Type B pancreatic cell (in vitro differentiated cells): ENCODE results near the gene PARPBP. TPM values are rescaled to one million over a fixed set of nuclear protein-coding genes. Genes with fewer than 3 reads are reported as not detected.
"Not testable (repeated sequence)": the region's sequence is repeated elsewhere in the genome, so short reads cannot be mapped to it uniquely, and the experiment has no call there.

ENCODE experiments used
- DNase-seq: peaks from one replicate; pipeline ENCODE4 v3.0.0; 2021; ENCODE audit warnings: mixed read lengths; ENCODE audit not compliant: unreplicated experiment; ENCODE audit errors: extremely low spot score
- H3K27ac Mint-ChIP-seq: 2 replicates; pipeline ENCODE4 v1.8.0; 2021; ENCODE audit warnings: mild to moderate bottlenecking, mixed read lengths
- H3K27me3 Mint-ChIP-seq: 2 replicates; pipeline ENCODE4 v1.8.0; 2021; ENCODE audit warnings: mixed read lengths
- H3K36me3 Mint-ChIP-seq: 2 replicates; pipeline ENCODE4 v1.8.0; 2021; ENCODE audit warnings: mixed read lengths
- H3K4me1 Mint-ChIP-seq: one replicate; pipeline ENCODE4 v1.8.0; 2021; ENCODE audit warnings: mixed read lengths; ENCODE audit not compliant: unreplicated experiment
- H3K4me3 Mint-ChIP-seq: 2 replicates; pipeline ENCODE4 v1.8.0; 2021; ENCODE audit warnings: mild to moderate bottlenecking, mixed read lengths
- H3K9me3 Mint-ChIP-seq: 2 replicates; pipeline ENCODE4 v1.8.0; 2021; ENCODE audit warnings: mixed read lengths
- total RNA-seq: library from RNA; stranded (reverse); gene quantifications from 2 replicates; pipeline ENCODE4 v1.2.1, GENCODE V29; 2021; ENCODE audit warnings: low replicate concordance
- TF ChIP-seq, protein P1 (sequence below): fragments of 200-600 bp; sonication (generic); conservative IDR thresholded peaks from 2 replicates; pipeline ENCODE4 v1.5.0; 2021; ENCODE audit warnings: antibody characterized with exemption, mild to moderate bottlenecking

The PARPBP gene
- total RNA-seq, 1 donor from 2014 or later = 19.0 TPM

DNA sequence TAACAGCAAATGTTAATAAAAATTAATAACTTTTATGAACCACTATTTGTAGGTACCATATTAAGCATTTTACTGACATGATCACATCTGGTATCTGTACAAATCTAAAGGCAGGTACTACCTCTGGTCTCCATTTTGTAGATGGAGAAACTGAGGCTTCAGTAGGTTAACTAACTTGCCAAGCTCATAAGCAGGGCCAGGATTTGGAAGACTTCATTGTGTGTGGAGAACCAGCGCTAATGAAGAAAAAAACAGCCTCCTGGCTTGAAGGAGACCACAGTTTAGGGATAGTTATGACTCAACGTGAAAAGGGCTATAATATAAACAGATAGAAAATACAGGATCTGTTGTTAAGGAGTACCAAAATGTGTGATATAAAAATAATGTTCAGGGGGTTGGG is 1.1 kb upstream of the PARPBP start:
- H3K27ac Mint-ChIP-seq = peak overlapping the region; percentile 94
- H3K9me3 Mint-ChIP-seq = no peaks in the 10 kb centered on the region
- no peak for DNase-seq
- H3K36me3 Mint-ChIP-seq = peaks cover 9% of the 10 kb centered on the region
- TF ChIP-seq, protein P1, sequence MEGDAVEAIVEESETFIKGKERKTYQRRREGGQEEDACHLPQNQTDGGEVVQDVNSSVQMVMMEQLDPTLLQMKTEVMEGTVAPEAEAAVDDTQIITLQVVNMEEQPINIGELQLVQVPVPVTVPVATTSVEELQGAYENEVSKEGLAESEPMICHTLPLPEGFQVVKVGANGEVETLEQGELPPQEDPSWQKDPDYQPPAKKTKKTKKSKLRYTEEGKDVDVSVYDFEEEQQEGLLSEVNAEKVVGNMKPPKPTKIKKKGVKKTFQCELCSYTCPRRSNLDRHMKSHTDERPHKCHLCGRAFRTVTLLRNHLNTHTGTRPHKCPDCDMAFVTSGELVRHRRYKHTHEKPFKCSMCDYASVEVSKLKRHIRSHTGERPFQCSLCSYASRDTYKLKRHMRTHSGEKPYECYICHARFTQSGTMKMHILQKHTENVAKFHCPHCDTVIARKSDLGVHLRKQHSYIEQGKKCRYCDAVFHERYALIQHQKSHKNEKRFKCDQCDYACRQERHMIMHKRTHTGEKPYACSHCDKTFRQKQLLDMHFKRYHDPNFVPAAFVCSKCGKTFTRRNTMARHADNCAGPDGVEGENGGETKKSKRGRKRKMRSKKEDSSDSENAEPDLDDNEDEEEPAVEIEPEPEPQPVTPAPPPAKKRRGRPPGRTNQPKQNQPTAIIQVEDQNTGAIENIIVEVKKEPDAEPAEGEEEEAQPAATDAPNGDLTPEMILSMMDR = no peak
- H3K4me1 Mint-ChIP-seq = peaks cover 8% of the 10 kb centered on the region
- H3K27me3 Mint-ChIP-seq = no peaks in the 10 kb centered on the region
- peak overlapping the region; percentile 91 for H3K4me3 Mint-ChIP-seq

DNA sequence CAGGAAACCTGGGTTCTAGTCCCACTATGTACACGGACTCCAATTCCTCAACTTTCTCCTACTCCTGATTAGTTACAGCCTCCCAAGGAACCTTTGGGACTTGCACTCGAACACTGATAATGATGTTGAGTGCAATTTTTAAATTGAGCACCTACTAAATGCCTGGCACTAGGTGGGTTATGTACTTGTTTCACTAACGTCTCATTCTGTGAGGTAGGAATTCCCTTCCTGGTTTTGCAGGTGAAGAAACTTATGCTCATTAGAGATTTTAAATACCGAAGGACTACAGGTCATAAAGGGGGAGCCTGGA is 536 bp downstream of the PARPBP start:
- no peaks in the 10 kb centered on the region for H3K9me3 Mint-ChIP-seq
- peaks cover 8% of the 10 kb centered on the region for H3K4me1 Mint-ChIP-seq
- peak overlapping the region; percentile 94 for H3K27ac Mint-ChIP-seq
- peaks cover 17% of the 10 kb centered on the region for H3K36me3 Mint-ChIP-seq
- peak overlapping the region; percentile 91 for H3K4me3 Mint-ChIP-seq
- TF ChIP-seq, protein P1 = no peak
- DNase-seq = no peak
- no peaks in the 10 kb centered on the region for H3K27me3 Mint-ChIP-seq

DNA sequence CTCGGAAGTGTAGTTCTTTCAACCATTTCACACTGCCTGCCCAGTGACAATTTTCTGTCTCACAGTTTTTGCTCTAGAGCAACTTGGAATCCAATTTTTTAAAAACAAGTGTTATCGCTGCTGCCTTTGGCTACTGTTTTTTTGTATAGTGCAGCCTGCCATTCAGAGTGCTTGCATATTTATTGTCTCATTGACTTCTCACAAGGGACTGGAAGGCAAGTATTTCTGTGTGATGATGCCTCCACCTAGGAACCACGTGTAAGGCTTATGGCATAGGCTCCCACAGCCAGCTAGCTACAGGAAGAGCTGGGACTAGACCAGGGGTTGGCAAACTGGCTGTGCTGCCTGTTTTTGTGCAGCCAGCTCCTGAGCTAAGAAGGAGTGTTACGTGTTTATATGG is 903 bp downstream of the PARPBP start:
- H3K4me3 Mint-ChIP-seq = peak overlapping the region; percentile 91
- H3K9me3 Mint-ChIP-seq = no peaks in the 10 kb centered on the region
- H3K27me3 Mint-ChIP-seq = no peaks in the 10 kb centered on the region
- no peak for DNase-seq
- H3K36me3 Mint-ChIP-seq = peaks cover 17% of the 10 kb centered on the region
- peak overlapping the region; percentile 94 for H3K27ac Mint-ChIP-seq
- peaks cover 8% of the 10 kb centered on the region for H3K4me1 Mint-ChIP-seq
- TF ChIP-seq, protein P1 = no peak

DNA sequence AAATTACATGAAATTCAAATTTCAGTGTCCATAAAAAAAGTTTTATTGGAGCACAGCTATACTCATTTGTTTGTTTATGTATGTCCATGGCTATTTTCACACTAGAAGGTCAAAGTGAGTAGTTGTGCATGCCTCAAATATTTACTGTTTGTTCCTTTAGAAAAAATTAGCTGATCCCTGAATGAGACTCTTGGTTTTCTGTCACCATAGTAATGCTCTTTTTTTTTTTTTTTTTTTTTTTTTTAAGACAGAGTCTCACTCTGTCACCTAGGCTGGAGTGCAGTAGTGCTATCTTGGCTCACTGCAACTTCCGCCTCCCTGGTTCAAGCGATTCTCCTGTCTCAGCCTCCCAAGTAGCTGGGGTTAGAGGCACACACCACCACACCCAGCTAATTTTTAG is 1.3 kb downstream of the PARPBP start:
- H3K9me3 Mint-ChIP-seq, DNase-seq, H3K4me1 Mint-ChIP-seq, H3K27me3 Mint-ChIP-seq: not testable (repeated sequence)
- H3K4me3 Mint-ChIP-seq = peak overlapping the region; percentile 91
- peak overlapping the region; percentile 94 for H3K27ac Mint-ChIP-seq
- H3K36me3 Mint-ChIP-seq = peaks cover 17% of the 10 kb centered on the region

DNA sequence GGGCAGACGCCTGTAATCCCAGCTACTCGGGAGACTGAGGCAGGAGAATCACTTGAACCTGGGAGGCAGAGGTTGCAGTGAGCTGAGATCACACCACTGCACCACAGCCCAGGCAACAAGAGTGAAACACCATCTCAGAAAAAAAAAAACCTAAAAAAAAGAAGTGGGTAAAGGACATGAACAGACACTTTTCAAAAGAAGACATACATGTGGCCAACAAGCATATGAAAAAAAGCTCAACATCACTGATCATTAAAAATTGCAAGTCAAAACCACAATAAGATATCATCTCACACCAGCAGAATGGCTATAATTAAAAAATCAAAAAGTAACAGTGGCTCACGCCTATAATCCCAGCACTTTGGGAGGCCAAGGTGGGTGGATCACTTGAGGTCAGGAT is 10.7 kb downstream of the PARPBP start:
- DNase-seq, H3K4me3 Mint-ChIP-seq, H3K27me3 Mint-ChIP-seq, H3K27ac Mint-ChIP-seq, H3K9me3 Mint-ChIP-seq, H3K4me1 Mint-ChIP-seq: not testable (repeated sequence)
- peaks cover 52% of the 10 kb centered on the region for H3K36me3 Mint-ChIP-seq

DNA sequence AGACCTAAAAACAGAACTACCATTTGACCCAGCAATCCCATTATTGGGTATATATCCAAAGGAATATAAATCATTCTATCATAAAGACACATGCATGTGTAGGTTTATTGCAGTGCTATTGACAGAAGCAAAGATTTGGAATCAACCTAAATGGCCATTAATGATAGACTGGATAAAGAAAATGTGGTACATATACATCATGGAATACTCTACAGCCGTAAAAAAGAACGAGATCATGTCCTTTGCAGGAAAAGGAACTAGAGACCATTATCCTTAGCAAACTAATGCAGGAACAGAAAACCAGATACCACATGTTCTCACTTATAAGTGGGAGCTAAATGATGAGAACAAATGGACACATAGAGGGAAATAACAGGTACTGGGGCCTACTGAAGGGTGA is 11.5 kb downstream of the PARPBP start:
- not testable (repeated sequence) for H3K4me1 Mint-ChIP-seq, H3K27me3 Mint-ChIP-seq, DNase-seq, H3K27ac Mint-ChIP-seq, H3K4me3 Mint-ChIP-seq, H3K9me3 Mint-ChIP-seq
- peaks cover 52% of the 10 kb centered on the region for H3K36me3 Mint-ChIP-seq

DNA sequence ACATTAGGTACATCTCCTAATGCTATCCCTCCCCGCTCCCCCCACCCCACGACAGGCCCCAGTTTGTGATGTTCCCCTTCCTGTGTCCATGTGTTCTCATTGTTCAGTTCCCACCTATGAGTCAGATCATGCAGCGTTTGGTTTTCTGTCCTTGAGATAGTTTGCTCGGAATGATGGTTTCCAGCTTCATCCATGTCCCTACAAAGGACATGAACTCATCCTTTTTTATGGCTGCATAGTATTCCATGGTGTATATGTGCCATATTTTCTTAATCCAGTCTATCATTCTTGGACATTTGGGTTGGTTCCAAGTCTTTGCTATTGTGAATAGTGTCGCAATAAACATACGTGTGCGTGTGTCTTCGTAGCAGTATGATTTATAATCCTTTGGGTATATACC is 17.6 kb downstream of the PARPBP start:
- not testable (repeated sequence) for H3K27me3 Mint-ChIP-seq, H3K27ac Mint-ChIP-seq, H3K9me3 Mint-ChIP-seq, DNase-seq, H3K4me3 Mint-ChIP-seq, H3K4me1 Mint-ChIP-seq
- H3K36me3 Mint-ChIP-seq = peaks cover 53% of the 10 kb centered on the region

DNA sequence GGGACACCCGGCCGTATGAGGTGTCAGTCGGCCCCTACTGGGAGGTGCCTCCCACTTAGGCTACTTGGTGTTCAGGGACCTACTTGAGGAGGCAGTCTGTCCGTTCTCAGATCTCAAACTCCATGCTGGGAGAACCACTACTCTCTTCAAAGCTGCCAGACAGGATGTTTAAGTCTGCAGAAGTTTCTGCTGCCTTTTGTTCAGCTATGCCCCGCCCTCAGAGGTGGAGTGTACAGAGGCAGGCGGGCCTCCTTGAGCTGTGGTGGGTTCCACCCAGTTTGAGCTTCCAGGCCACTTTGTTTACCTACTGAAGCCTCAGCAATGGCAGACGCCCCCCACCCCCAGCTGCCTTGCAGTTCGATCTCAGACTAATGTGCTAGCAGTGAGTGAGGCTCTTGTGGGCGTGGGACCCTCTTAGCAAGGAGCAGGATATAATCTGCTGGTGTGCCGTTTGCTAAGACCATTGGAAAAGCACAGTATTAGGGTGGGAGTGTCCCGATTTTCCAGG is 22.9 kb downstream of the PARPBP start:
- not testable (repeated sequence) for DNase-seq, H3K27me3 Mint-ChIP-seq
- peaks cover 34% of the 10 kb centered on the region for H3K36me3 Mint-ChIP-seq

More for the DNA sequence above, 22.9 kb downstream of the PARPBP start:
- not testable (repeated sequence) for H3K9me3 Mint-ChIP-seq, H3K4me1 Mint-ChIP-seq, H3K4me3 Mint-ChIP-seq, H3K27ac Mint-ChIP-seq
